HUES6 (cell line): ENCODE data around the gene ATXN7L1.
A peak's percentile ranks its signal among the peaks of the same experiment; 100 is the strongest.

Experiments
- H3K27ac ChIP-seq: 2 replicates; pipeline ENCODE4 v1.7.0; 2013; ENCODE audit warnings: low read depth, mild to moderate bottlenecking, low read length, inconsistent platforms
- H3K27me3 ChIP-seq: 2 replicates; pipeline ENCODE4 v1.6.1; 2013; ENCODE audit warnings: low read length; ENCODE audit not compliant: control insufficient read depth, insufficient read depth
- H3K36me3 ChIP-seq: 2 replicates; pipeline ENCODE4 v1.6.1; 2013; ENCODE audit warnings: low read length; ENCODE audit not compliant: control insufficient read depth, insufficient read depth
- H3K4me1 ChIP-seq: 2 replicates; pipeline ENCODE4 v1.6.1; 2013; ENCODE audit warnings: low read length; ENCODE audit not compliant: control insufficient read depth, insufficient read depth
- H3K4me3 ChIP-seq: 2 replicates; pipeline ENCODE4 v1.5.1; 2013; ENCODE audit warnings: low read depth, low read length
- H3K9ac ChIP-seq: one replicate; pipeline ENCODE4 v1.6.1; 2013; ENCODE audit warnings: mild to moderate bottlenecking, low read length
- H3K9me3 ChIP-seq: 2 replicates; pipeline ENCODE4 v1.6.1; 2013; ENCODE audit warnings: low read depth, low read length; ENCODE audit not compliant: control insufficient read depth, insufficient read depth

ATXN7L1 gene

GRCh38 chr7:105907129-105907846, 30.9 kb upstream of the ATXN7L1 start:
- H3K9me3 ChIP-seq: peaks cover 8% of the 10 kb centered on the region; the same call in 1 of the 2 replicates
- H3K27ac ChIP-seq: no peak overlapping the region
- H3K36me3 ChIP-seq: peaks cover 13% of the 10 kb centered on the region
- H3K9ac ChIP-seq: no peak overlapping the region
- no peaks in the 10 kb centered on the region for H3K27me3 ChIP-seq
- peaks cover 24% of the 10 kb centered on the region for H3K4me1 ChIP-seq
- H3K4me3 ChIP-seq: no peak overlapping the region

- Histone ChIP-seq H3K27ac (no peak overlapping the region), H3K27me3 (no peaks in the 10 kb centered on the region), H3K36me3 (peaks cover 9% of the 10 kb centered on the region), H3K4me1 (peaks cover 24% of the 10 kb centered on the region), H3K9ac (no peak overlapping the region), H3K9me3 (peaks cover 8% of the 10 kb centered on the region; the same call in 1 of the 2 replicates), H3K4me3 (no peak overlapping the region)
Measured at GRCh38 chr7:105906695-105907094, 30.3 kb upstream of the ATXN7L1 start.

GRCh38 chr7:105905910-105906568, 29.6 kb upstream of the ATXN7L1 start:
- 0 out of 2 replicates have a peak overlapping the region, but pooled peaks have one; percentile 1 for H3K27ac ChIP-seq
- H3K27me3 ChIP-seq: no peaks in the 10 kb centered on the region
- peaks cover 5% of the 10 kb centered on the region; the same call in 1 of the 2 replicates for H3K9me3 ChIP-seq
- no peak overlapping the region for H3K9ac ChIP-seq
- H3K4me1 ChIP-seq: peaks cover 24% of the 10 kb centered on the region
- peaks cover 6% of the 10 kb centered on the region for H3K36me3 ChIP-seq
- 0 out of 2 replicates have a peak overlapping the region, but pooled peaks have one; percentile 6 for H3K4me3 ChIP-seq

- Histone ChIP-seq H3K9ac (no peak overlapping the region), H3K4me1 (peaks cover 24% of the 10 kb centered on the region), H3K36me3 (no peaks in the 10 kb centered on the region), H3K27me3 (no peaks in the 10 kb centered on the region), H3K27ac (peak overlapping the region; percentile 1; the same call in 1 of the 2 replicates), H3K4me3 (0 out of 2 replicates have a peak overlapping the region, but pooled peaks have one; percentile 6), H3K9me3 (no peaks in the 10 kb centered on the region)
Measured at GRCh38 chr7:105905209-105905909, 29.0 kb upstream of the ATXN7L1 start.

GRCh38 chr7:105904064-105904463, 27.7 kb upstream of the ATXN7L1 start:
- Histone ChIP-seq H3K36me3 (no peaks in the 10 kb centered on the region), H3K4me3 (no peak overlapping the region), H3K4me1 (peaks cover 24% of the 10 kb centered on the region), H3K9me3 (no peaks in the 10 kb centered on the region), H3K27me3 (no peaks in the 10 kb centered on the region), H3K27ac (no peak overlapping the region), H3K9ac (no peak overlapping the region)

- Histone ChIP-seq H3K4me1 (peaks cover 24% of the 10 kb centered on the region), H3K4me3 (no peak overlapping the region), H3K9ac (no peak overlapping the region), H3K9me3 (no peaks in the 10 kb centered on the region), H3K27ac (no peak overlapping the region), H3K36me3 (no peaks in the 10 kb centered on the region), H3K27me3 (no peaks in the 10 kb centered on the region)
Measured at GRCh38 chr7:105902325-105902911, 26.0 kb upstream of the ATXN7L1 start.

- Histone ChIP-seq H3K9me3 (no peaks in the 10 kb centered on the region), H3K4me1 (0 out of 2 replicates have a peak, but pooled peaks cover 4% of the 10 kb centered on the region), H3K27ac (no peak overlapping the region), H3K4me3 (no peak overlapping the region), H3K27me3 (no peaks in the 10 kb centered on the region), H3K36me3 (no peaks in the 10 kb centered on the region), H3K9ac (no peak overlapping the region)
Measured at GRCh38 chr7:105897999-105898398, 21.6 kb upstream of the ATXN7L1 start.

GRCh38 chr7:105896407-105896911, 20.1 kb upstream of the ATXN7L1 start:
- no peaks in the 10 kb centered on the region for H3K9me3 ChIP-seq
- H3K4me1 ChIP-seq: peaks cover 6% of the 10 kb centered on the region; the same call in 1 of the 2 replicates
- no peak overlapping the region for H3K27ac ChIP-seq
- H3K36me3 ChIP-seq: no peaks in the 10 kb centered on the region
- H3K4me3 ChIP-seq: no peak overlapping the region
- no peak overlapping the region for H3K9ac ChIP-seq
- H3K27me3 ChIP-seq: no peaks in the 10 kb centered on the region

GRCh38 chr7:105894131-105894530, 17.7 kb upstream of the ATXN7L1 start:
- H3K4me1 ChIP-seq: peaks cover 10% of the 10 kb centered on the region
- H3K4me3 ChIP-seq: no peak overlapping the region
- H3K9ac ChIP-seq: no peak overlapping the region
- H3K36me3 ChIP-seq: no peaks in the 10 kb centered on the region
- no peak overlapping the region for H3K27ac ChIP-seq
- H3K9me3 ChIP-seq: no peaks in the 10 kb centered on the region
- H3K27me3 ChIP-seq: no peaks in the 10 kb centered on the region

GRCh38 chr7:105892387-105892786, 16.0 kb upstream of the ATXN7L1 start:
- no peaks in the 10 kb centered on the region for H3K36me3 ChIP-seq
- H3K4me3 ChIP-seq: no peak overlapping the region
- H3K27ac ChIP-seq: no peak overlapping the region
- peaks cover 14% of the 10 kb centered on the region for H3K4me1 ChIP-seq
- H3K27me3 ChIP-seq: no peaks in the 10 kb centered on the region
- H3K9me3 ChIP-seq: no peaks in the 10 kb centered on the region
- H3K9ac ChIP-seq: no peak overlapping the region
